ENCODE measurements around the gene NFE2L1. TPM values are rescaled to one million over a fixed set of nuclear protein-coding genes. Genes with fewer than 3 reads are reported as not detected.

Gene NFE2L1
- total and polyA plus RNA-seq, 9 of the 15 experiments (the other 6 are each of a cell fraction or from before 2014, with no cell fraction given) = 2.0 to 68.6 (median 39.7) TPM

- WGBS (ENCODE audit: insufficient coverage, low coverage, missing lambda C conversion rate) = 5% methylated on average over 2 of the region's 3 CpGs
- ATAC-seq (no peak), FAIRE-seq (no peak), DNase-seq (ENCODE audit: extremely low read depth in 1 of 4, low spot score in 3 of 4) (no peak)
- ChIA-PET POLR2A (no interaction called here), CTCF (ENCODE audit: low intra/inter-chr PET ratio) (no interaction called here)
- 0 out of 4 replicates have a peak overlapping the region, but pooled peaks of 1 of the 2 experiments have one; percentile 3 for H3K9ac ChIP-seq (ENCODE audit: insufficient read depth in 1 of 2, low read depth in 2 of 2, low read length in 2 of 2)
- H3K27me3 ChIP-seq (ENCODE audit: control insufficient read depth in 2 of 2, insufficient read depth in 2 of 2, low read length in 2 of 2) = no peaks in the 10 kb centered on the region
- H3K27ac ChIP-seq (ENCODE audit: extremely low read depth, low read depth, low read length) = no peak overlapping the region
- no peak overlapping the region for H3K4me3 ChIP-seq
- H3K79me2 ChIP-seq (ENCODE audit: control insufficient read depth, insufficient read depth, low read length) = no peaks in the 10 kb centered on the region
- peaks cover 15 to 20% of the 10 kb centered on the region in 2 experiments for H3K4me1 ChIP-seq (replicated peaks in 1 of 2; ENCODE audit: control insufficient read depth in 2 of 2, insufficient read depth in 2 of 2, low read length in 2 of 2)
- TF ChIP-seq ZNF830 (CRISPR knock-in tag; IDR thresholded peaks at IDR 0.05) (no peak), GATA2 (CRISPR knock-in tag; IDR thresholded peaks at IDR 0.05) (no peak), CCAR2 (IDR thresholded peaks at IDR 0.05; ENCODE audit: low read depth, low read length) (no peak), POLR2H (tag; IDR thresholded peaks at IDR 0.05; ENCODE audit: low read depth) (no peak), LEF1 (IDR thresholded peaks at IDR 0.05) (no peak), POLR2B (IDR thresholded peaks at IDR 0.05; ENCODE audit: low read depth, partially characterized antibody) (no peak), XRCC4 (IDR thresholded peaks at IDR 0.05; ENCODE audit: extremely low read depth, insufficient read depth, insufficient read length) (no peak), ZNF778 (CRISPR knock-in tag; IDR thresholded peaks at IDR 0.05) (no peak)
- H3K36me3 ChIP-seq (ENCODE audit: control insufficient read depth, insufficient read depth, low read length) = no peaks in the 10 kb centered on the region
- no peaks in the 10 kb centered on the region for H4K20me1 ChIP-seq (replicated peaks; ENCODE audit: control insufficient read depth, insufficient read depth, low read length)
- H3K4me2 ChIP-seq (ENCODE audit: insufficient read depth, low read length) = no peak overlapping the region
- BruUV-seq (replicated peaks) = no TSS peak
- in situ Hi-C loops (cut with MboI) (no loop called here), intact Hi-C loops (cut with micrococcal nuclease) (no loop called here)
- no peaks in the 10 kb centered on the region; the same call in 1 of the 2 replicates for H3K9me3 ChIP-seq (replicated peaks; ENCODE audit: control insufficient read depth, insufficient read depth, low read depth, low read length)
- peak overlapping the region; percentile 79 for H2AFZ ChIP-seq (ENCODE audit: low read depth, low read length)
- H3K9me1 ChIP-seq (ENCODE audit: control insufficient read depth, insufficient read depth, low read length) = no peaks in the 10 kb centered on the region
These were observed 43.2 kb upstream of the NFE2L1 start for GRCh38 chr17:48004983-48005382.
